Stomach (tissue), 4 donors: ENCODE results near the gene UMOD.

ENCODE experiments used
- CTCF ChIP-seq, 7 experiments: fragments of 450-650 bp in 4 of 7; fragments of 200-600 bp in 3 of 7; sonication (generic) in 3 of 7; IDR thresholded peaks; one replicate each; pipeline ENCODE4 v1.5.1; 2016 to 2019; ENCODE audit warnings: antibody characterized with exemption in 7 of 7, control low read depth in 2 of 7, mild to moderate bottlenecking in 1 of 7
- POLR2AphosphoS5 ChIP-seq, 3 donors: sonication (generic); formaldehyde crosslinking; IDR thresholded peaks; one replicate each; pipeline ENCODE4 v1.6.1; 2016; ENCODE audit warnings: antibody characterized with exemption in 3 of 3

GRCh38 chr16:20321671-20322070 lies 30.8 kb downstream of the UMOD start:
- TF ChIP-seq POLR2AphosphoS5 (IDR thresholded peaks at IDR 0.05) (no peak), CTCF (IDR thresholded peaks at IDR 0.05) (no peak)
